Measurements from ENCODE around the gene UTP18.

DNA sequence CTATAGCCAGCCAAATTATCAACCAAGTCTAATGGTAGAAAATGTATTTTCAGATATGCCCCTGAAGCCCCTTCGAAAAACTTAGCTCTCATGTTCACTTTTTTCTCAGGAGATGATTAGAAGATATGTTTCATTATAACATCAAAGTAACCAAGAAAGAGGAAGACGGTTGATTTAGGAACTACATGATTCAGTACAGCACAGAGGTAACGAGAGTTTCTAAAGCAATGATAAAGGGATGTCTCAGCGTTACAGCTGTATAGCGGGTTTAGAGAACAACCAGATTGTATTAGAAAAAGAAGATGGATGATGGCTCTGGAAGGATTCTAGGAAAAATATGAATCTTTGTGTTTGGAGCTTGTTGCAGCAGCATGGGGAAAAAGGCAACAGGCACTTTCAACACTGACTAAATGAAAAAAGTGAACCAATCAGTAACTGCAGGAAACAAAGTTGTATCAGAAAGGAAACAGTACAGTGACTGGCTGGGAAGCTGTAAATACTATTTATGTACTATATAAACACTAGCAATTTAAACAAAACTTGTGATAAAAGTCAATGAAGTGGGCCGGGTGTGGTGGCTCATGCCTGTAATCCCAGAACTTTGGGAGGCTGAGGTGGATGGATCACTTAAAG is 22.0 kb upstream of the UTP18 start:
- TF ChIP-seq, protein P1, sequence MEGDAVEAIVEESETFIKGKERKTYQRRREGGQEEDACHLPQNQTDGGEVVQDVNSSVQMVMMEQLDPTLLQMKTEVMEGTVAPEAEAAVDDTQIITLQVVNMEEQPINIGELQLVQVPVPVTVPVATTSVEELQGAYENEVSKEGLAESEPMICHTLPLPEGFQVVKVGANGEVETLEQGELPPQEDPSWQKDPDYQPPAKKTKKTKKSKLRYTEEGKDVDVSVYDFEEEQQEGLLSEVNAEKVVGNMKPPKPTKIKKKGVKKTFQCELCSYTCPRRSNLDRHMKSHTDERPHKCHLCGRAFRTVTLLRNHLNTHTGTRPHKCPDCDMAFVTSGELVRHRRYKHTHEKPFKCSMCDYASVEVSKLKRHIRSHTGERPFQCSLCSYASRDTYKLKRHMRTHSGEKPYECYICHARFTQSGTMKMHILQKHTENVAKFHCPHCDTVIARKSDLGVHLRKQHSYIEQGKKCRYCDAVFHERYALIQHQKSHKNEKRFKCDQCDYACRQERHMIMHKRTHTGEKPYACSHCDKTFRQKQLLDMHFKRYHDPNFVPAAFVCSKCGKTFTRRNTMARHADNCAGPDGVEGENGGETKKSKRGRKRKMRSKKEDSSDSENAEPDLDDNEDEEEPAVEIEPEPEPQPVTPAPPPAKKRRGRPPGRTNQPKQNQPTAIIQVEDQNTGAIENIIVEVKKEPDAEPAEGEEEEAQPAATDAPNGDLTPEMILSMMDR (IDR thresholded peaks at IDR 0.05) = no peak
- TF ChIP-seq SIN3A (IDR thresholded peaks at IDR 0.05; ENCODE audit: borderline replicate concordance, insufficient read depth, low read depth, low read length) = no peak
- TF ChIP-seq POLR2AphosphoS5 (IDR thresholded peaks at IDR 0.05; ENCODE audit: low read depth, low read length) = no peak

Measured in Panc1 (cell line).